SK-N-DZ (cell line): ENCODE results near the gene SKP1.
"Not testable (repeated sequence)": the region's sequence is repeated elsewhere in the genome, so short reads cannot be mapped to it uniquely, and the experiment has no call there.

Experiments used
- DNase-seq: peaks from one replicate; pipeline ENCODE4 v3.0.0-alpha.2; 2015; ENCODE audit warnings: low spot score

The SKP1 gene

DNA sequence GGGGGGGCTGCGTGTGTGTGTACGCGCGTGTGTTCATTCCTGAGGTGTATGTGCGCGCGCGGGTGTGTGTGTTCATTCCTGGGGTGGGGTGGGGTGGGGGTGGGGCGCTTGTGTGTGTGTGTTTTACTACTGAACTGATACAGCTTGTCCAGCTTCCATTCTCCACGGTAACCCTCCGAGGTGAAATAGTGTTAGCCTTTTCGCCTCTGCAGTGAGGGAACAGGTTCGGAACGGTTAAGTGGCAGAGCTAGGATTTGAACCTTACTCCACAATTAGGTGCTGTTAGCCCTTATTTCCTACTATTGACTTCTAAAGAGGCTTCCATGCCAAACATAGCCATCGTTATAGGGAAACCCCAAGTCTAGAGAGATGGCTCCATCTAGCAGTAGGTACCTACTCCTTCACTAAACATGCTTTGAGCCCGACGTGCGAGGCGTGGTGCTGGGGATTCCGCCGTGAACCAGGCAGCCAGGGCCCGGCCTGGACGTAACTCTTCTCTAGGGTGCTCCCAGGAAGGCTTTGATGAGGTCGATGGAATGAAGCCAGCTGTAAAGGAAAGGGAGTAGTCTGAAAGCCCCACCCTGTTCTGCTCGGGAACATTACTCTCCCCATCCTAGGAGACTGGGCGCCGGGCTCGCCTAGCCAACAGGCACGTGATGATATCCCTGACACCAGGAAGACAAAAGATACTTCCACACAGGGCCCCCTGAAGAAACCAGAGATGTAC is 782 bp upstream of the SKP1 start:
- DNase-seq: peak; percentile 44

DNA sequence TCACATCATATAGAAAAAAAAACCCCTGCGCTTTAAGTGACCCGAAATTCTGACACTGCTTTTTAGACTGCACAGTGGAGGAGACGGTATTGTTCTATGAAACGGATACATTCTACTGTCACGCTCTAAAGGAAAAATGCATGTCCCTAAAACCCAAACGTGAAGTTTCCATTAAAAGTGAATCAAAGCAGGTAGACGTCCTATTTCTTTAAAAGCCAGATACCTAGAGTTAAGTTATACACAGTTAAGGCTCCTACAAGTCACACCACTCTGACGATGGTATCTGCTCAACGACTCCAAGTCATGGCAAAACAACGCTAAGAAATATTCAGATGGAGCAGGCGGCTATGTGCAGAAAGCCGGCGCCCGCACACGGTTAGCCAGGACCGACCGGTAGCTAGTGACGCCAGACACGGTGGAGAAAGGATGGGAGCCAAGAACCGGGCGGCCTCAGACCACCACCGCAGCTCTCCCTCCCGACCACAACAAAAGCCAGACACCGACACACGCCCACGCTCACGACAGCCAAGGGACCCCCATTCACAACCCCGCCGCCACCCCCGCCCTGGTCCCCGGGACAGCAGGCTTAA is 734 bp downstream of the SKP1 start:
- DNase-seq: peak; percentile 26

DNA sequence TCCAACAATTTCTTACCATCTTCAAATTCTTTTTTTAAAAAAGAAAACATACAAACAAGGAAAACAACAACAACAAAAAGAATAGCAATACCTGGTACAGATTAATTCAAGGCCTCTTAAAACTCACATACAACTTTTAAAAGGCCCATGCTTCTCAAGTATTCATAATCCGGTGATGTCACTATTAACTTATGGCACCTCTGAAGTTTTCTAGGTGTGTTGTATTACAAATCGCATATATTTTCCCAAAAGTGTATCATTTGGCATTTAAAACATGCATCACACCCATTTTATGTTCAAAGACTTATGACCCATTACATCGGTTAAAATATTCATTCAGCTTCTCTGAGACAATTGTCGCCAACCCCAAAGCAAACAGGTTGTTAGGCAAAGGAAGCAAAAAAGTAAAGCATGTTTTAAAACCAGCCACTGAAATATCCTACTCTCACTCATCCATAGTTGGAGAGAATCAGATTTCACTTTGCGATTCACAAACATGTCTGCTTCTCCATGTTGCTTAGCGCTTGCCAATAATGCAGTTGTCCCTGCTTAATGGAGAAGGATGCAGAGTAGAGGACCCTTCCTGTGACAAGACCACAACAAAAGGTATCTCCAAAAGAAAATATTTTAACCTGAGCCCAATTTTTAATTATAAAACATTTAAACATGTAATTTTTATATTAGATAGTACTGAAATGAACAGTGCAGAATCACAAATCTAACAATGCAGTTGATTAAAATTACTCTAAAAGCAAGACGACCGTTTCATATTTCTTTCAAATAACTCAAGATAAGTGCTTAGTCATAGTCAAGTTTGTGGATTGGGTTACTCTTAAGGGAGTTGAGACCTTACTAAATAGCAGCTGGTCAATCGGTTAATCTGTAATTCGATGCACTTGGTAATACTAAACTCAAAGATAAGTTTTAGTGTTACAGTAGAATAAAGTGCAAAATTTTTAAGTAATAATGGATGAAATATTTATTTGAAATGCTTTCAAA is 1.6 kb downstream of the SKP1 start:
- DNase-seq: no peak

DNA sequence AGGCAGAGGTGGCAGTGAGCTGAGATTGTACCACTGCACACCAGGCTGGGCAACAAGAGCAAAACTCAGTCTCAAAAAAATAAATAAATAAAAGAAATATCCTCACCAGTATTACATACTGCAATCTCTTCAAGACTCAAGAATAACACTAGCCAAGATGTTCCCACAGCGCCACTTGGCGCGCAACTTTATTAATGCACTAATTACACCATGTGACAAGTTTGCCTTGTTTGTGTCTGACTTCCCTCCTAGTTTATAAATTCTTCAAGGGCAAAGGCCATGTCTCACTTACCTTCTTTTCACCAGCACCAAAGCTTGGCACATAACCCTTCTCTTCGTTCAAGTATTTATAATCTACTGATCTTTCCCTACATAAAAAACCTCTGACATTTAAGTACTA is 4.8 kb downstream of the SKP1 start:
- DNase-seq: no peak

DNA sequence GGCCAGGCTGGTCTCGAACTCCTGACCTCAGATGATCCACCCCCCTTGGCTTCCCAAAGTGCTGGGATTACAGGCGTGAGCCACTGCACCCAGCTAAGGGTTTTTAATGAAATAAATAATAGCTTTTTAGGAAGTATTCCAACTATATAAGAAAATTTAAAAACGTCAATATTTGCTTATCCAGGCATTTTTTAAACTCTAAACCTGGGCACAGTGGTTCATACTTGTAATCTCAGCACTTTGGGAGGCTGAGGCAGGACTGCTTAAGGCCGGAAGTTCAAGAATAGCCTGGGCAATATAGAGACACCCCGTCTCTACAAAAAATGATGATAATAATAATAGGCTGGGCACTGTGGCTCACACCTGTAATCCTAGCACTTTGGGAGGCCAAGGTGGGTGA is 14.2 kb downstream of the SKP1 start:
- no peak for DNase-seq

DNA sequence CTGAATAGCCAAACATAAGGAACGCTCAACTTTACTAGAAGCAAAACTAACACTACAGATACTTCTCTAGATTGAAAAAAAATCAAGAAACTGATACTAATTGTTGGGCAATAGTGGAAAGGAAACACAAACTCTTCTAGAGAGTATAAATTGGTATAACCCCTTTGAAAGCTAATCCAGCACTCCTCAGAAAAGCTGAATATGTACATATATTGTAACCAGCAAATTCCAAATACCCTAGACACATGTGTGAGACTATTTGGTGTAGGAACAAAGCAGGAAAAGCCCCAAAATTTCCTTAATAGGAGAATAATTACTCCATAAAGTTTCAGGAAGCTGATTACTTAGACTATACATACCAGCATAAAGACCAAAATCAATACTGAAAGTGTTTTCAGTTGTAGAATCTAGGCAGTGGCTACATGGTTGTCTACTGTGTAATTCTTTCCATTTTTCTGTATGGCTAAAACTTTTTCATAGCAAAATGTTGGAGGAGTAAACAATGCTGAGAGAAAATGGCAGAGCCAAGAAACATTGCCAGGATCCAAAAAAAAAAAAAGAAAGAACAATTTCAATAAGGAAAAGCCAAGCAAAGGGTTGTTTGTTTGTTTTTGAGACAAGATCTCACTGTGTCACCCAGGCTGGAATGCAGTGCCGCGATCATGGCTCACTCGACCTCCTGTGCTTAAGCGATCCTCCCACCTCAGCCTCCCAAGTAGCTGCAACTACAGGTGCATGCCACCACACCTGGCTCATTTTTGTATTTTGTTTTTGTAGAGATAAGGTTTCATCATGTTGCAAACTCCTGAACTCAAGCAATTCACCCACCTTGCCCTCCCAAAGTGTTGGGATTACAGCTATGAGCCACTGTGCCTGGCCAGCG is 15.0 kb downstream of the SKP1 start:
- DNase-seq: no peak

DNA sequence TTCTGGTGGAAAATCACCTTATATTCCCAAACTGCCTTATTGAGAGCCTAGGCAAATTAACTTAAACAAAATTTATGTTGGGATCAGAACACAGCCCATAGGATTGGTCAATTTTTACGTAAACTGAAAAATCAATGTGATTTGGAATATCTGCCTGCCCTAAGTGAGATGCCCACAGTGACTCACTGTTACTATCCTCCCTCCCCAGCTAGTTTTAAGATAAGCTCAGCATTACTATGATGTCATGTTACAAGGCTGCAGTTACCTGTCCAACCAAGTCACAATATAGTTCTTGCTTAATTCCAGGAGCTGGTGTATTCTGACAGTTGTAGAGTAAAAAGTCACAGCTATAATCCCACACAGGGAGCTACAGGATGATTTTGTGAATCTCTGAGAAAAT is 23.1 kb downstream of the SKP1 start:
- DNase-seq: no peak

DNA sequence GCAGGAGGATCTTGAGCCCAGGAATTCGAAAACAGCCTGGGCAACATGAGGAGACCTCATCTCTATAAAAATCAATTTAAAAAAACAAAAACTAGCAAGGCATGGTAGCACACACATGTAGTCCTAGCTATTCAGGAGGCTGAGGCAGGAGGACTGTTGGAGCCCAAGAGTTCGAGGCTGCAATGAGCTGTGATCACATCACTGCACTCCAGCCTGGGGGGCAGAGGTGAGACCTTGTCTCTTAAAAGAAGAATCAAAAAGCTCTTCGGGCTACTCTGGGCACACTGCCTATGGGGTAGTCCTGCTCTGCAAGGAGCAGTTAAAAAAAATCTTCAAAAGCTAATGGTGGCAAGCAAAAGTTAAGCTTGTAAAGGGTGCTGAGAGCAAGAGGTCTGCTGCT is 23.5 kb downstream of the SKP1 start:
- no peak for DNase-seq

DNA sequence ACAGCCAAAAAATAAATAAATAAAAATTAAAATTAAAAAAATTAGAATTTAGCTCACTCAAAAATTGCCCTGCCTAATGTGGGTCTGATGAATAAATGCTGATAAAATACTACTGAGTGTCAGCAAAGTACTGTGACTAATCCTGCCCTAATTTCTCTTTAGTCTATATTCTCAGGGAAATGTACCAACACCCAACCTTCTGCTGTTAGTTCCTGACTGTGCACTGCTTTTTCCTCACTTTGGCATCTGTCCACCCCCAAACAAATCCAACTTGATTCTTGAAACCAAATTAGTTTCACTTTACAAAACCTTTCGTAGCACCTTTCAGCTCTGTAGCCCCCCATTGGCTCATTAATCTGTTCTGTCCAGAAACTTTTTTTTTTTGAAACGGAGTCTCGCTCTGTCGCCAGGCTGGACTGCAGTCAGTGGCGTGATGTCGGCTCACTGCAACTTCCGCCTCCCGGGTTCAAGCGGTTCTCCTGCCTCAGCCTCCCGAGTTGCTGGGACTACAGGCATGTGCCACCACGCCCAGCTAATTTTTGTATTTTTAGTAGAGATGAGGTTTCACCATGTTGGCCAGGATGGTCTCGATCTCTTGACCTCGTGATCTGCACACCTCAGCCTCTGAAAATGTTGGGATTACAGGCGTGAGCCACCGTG is 24.4 kb downstream of the SKP1 start:
- DNase-seq: not testable (repeated sequence)

DNA sequence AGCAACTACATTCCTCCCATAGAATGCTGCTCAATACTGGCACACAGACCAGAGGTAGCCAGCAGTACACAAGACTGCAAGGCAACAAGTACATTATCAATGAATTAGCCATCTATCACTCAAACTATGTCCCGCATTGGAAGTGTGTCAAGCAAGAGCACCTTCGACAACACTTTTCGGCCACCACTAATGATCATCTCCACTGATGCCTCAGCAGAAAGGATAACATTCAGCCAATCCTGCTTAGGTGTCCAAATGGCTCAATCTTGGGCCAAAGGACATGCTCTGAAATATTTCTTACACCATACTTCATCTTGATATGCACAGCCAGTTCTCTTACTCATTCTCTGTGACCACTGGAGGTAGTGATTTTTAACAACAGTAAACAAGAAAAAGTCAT is 25.0 kb downstream of the SKP1 start:
- no peak for DNase-seq

DNA sequence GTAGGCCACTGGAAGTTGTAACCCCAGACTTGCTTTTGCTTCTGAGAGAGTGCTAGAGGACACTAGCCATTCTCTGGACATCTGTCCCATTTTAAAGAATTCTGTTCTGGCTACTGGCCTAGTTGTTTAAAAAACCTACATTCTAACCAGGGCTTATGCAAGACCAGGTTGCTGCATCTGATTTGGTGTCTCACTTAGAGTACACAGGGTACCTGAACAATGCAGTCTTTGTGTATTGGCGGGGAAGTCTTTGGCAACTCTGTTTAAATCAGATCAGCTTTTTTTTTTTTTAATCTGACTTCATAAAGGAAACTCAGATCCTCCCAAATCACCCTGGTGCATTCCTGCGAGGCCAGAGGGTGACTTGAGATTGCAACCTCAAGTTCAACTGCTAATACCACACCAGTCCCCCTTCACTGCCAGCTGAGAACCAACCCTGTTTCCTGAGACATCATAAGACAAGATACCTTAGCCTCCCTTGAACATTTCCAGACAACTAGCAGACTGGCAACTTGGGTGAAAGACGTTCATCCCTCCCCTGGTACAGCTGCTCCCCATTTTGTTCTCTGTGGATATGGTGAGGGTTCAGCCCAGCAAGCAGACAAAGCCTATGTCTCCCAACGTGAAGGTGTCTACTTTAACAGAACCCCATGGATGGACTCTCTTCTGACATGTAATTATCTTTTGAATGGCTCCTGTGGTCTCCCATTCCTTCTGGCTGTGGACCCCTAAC is 27.0 kb downstream of the SKP1 start:
- no peak for DNase-seq

DNA sequence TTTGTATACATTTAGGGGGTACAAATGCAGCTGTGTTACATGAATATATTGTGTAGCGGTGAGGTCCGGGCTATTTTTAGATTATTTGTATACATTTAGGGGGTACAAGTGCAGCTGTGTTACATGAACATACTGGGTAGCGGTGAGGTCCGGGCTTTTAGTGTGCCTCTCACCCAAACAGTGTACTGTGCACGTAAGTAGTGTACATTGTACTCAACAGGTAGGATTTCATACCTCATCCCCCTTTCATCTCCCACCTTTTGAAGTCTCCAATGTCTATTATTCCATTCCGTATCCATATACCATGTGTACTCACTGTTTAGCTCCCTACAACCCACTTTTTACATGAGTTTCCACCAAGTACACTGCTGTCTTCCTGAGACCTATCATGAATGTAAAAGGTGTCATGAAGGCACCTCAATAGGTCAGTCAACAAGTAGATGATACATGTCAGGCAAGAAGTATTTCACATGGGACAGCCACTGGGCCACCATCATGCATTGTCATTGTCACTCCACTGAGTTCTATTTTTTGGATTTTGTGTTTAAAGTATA is 27.7 kb downstream of the SKP1 start:
- DNase-seq: no peak

DNA sequence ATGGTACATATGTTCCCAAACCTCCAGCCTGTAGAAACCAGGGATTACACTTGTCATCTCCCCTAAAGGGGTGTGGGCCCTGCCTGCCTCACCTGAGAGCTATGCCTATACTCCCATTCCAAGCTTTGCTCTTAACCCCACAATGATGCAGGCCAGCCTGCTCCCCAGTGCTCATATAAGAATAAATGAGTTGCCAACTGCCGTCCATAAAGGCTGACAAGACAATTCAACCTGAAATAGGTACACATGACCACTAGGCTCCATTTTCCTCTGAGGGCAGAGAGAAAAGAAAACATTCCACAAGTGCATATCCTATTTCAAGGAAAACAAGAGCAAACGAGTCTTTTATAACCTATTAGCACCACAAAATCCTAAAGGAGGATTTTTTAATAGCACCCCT is 28.4 kb downstream of the SKP1 start:
- no peak for DNase-seq

DNA sequence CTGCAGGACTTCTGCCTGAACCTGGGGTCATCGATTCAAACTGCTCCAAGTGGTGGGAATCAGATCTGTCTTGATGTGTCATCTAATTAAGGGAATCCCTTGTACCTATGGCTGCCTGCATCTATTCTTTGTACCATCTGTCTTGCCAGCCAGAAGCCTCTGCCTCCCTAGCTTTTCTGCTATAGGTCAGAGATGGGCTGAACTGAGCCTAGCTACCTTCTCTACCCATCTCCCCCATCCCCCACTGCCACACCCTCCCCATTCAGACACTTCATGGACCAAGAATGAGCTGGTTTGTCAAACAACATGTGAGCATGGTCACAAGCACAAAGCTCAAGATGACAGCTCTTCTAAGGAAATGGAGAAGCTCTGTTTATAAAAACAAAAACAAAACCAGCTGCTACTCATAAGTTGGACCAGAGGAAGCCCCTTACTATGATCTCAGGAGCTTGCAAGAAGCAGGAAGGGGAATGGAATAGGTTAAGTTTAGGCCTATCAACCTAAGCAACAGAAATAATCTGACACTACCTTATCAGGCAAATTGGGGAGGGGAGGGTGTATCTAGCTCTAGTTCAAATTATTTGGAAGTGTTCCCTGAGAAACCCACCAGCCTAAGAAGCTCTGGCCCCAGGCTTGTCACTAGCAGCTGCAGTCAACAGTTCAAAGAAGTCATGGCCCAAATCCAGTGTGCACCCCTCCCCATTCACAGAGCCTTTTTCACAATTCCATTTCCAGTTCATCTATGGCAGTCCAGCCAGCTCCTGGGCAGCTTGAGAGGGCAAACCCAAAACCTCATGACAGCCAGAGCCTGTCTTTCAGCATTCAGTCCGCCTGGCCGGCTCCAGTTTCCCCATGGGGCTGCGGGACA is 29.9 kb downstream of the SKP1 start:
- no peak for DNase-seq

DNA sequence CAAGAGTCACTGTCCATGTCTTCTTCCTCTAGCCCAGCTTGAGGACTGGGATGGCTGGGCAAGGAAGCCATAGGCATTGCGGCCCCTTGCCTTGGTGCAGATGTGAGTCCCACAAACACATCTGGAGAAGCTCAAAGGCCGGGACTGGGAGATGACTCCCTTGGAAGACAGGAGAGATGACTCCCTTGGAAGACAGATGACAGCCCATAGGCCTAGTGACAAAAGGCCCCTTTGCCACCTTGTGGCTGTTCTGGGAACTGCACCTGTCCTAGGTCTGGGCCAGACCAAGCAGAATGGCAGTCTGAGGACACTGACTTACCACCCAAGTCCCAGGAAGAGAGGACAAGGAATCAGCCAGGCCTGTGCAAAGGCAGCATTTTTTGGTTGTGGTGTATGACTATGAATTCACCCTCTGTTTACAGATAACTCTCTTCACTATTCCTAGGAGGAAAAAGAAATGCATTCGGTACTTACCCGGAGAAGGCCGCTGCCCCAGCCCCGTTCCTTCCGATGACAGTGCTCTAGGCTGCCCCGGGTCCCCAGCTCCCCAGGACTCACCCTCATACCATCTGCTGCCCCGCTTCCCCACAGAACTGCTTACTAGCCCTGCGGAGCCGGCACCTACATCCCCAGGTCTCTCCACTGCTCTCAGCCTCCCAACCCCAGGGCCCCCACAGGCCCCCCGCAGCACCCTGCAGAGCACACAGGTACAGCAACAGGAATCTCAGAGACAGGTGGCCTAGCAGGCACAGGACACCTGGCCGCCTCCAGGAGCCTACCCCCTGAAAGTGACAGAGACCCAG is 30.8 kb downstream of the SKP1 start:
- peak; percentile 71 for DNase-seq

DNA sequence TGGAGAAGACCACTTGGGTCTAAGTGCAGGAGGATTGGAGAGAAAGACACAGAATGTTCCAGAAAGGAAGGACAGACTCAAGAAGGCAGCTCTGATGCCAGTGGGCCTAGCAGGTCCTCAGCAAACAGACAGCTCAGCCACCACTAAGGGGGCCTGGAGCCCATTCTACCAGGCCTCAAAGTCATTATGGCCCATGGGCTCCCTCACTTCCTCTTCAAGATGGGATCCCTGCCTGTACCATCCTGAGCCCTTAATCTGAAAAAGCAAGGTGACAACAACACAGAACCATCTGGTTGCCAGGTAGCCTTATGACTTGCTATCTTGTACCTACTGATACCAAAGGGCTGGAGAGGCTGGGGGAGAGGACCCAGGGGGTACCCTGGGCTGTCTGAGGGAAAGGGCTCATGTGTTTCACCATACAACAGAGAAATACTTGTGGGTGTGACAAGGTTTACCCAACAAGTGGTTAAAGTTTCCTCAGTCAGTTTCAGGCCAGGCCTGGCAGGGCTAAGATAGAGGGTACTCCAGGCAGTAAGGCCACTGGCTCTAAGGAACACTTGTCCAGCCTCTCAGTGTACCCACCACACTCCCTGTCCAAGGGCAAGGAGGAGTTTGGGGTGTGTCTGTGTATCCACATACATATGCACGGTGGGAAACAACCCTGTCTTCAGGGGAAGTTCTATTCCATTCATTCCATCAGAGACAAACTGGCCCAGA is 31.6 kb downstream of the SKP1 start:
- DNase-seq: no peak
